IMR-90 (cell line): ENCODE measurements around the gene BSDC1. TPM values are rescaled to one million over a fixed set of nuclear protein-coding genes. Genes with fewer than 3 reads are reported as not detected.
A peak's percentile ranks its signal among the peaks of the same experiment; 100 is the strongest.

ENCODE experiments used
- ATAC-seq: fragments of 200-7000 bp; cut with Tn5 transposase; 2 replicates; pipeline ENCODE4 v1.9.1; 2020; ENCODE audit warnings: low read depth, mild to moderate bottlenecking, moderate library complexity
- BruUV-seq: library from RNA; stranded (reverse); fragments of 400-500 nt; replicated peaks from 2 replicates; lab custom pipeline; 2021; lab: Mats Ljungman, UMichigan
- CTCF ChIA-PET: fragments of 300-600 bp; formaldehyde crosslinking; extraction: SDS; loops from one replicate; lab custom pipeline; 2021; ENCODE audit warnings: antibody characterized with exemption; lab: Yijun Ruan, JAX
- POLR2A ChIA-PET: fragments of 300-600 bp; sonication (Branson Sonifier 250); formaldehyde crosslinking; loops from one replicate; lab custom pipeline; 2022; ENCODE audit warnings: antibody characterized with exemption; ENCODE audit not compliant: unreplicated experiment; lab: Charles Lee
- DNase-seq: peaks from one replicate; pipeline ENCODE4 v3.0.0; 2013
- H2AFZ ChIP-seq: replicated peaks from 2 replicates; pipeline ENCODE3; 2013; ENCODE audit warnings: low read length, mild to moderate bottlenecking; ENCODE audit not compliant: poor library complexity
- H2AK5ac ChIP-seq: 2 replicates; pipeline ENCODE4 v1.6.1; 2013; ENCODE audit warnings: low read depth, low read length, inconsistent platforms
- H2AK9ac ChIP-seq: replicated peaks from 2 replicates; pipeline ENCODE3; 2013; ENCODE audit warnings: mild to moderate bottlenecking, low read depth, low read length, moderate library complexity; ENCODE audit not compliant: poor library complexity
- H2BK120ac ChIP-seq: 2 replicates; pipeline ENCODE4 v1.6.1; 2013; ENCODE audit warnings: low read depth, low read length, inconsistent platforms
- H2BK15ac ChIP-seq: 3 replicates; pipeline ENCODE4 v1.6.1; 2013; ENCODE audit warnings: low read depth, low read length, inconsistent platforms
- H2BK20ac ChIP-seq: 2 replicates; pipeline ENCODE4 v1.6.1; 2013; ENCODE audit warnings: low read depth, mild to moderate bottlenecking, inconsistent platforms, low read length, moderate library complexity
- H2BK5ac ChIP-seq: 2 replicates; pipeline ENCODE4 v1.6.1; 2013; ENCODE audit warnings: mild to moderate bottlenecking, low read depth, low read length, inconsistent platforms; ENCODE audit not compliant: poor library complexity, severe bottlenecking
- H3K14ac ChIP-seq: replicated peaks from 2 replicates; pipeline ENCODE4 v1.6.1; 2013; ENCODE audit warnings: low read depth, low read length, inconsistent platforms
- H3K18ac ChIP-seq: 2 replicates; pipeline ENCODE4 v1.6.1; 2013; ENCODE audit warnings: low read depth, low read length, control low read depth
- H3K23ac ChIP-seq: 2 replicates; pipeline ENCODE4 v1.6.1; 2013; ENCODE audit warnings: low read depth, low read length, inconsistent platforms
- H3K27ac ChIP-seq: 2 replicates; pipeline ENCODE4 v1.5.1; 2013; ENCODE audit warnings: mild to moderate bottlenecking, control low read depth, low read length; ENCODE audit not compliant: insufficient read depth
- H3K27me3 ChIP-seq: 2 replicates; pipeline ENCODE4 v1.6.1; 2013; ENCODE audit warnings: low read length; ENCODE audit not compliant: control insufficient read depth, insufficient read depth
- H3K36me3 ChIP-seq: 2 replicates; pipeline ENCODE4 v1.6.1; 2013; ENCODE audit warnings: low read length, mixed read lengths; ENCODE audit not compliant: control insufficient read depth, insufficient read depth
- H3K4ac ChIP-seq: 2 replicates; pipeline ENCODE4 v1.6.1; 2013; ENCODE audit warnings: low read depth, low read length, inconsistent platforms
- H3K4me1 ChIP-seq: 2 replicates; pipeline ENCODE4 v1.6.1; 2013; ENCODE audit warnings: low read length, mixed read lengths; ENCODE audit not compliant: control insufficient read depth, insufficient read depth
- H3K4me2 ChIP-seq: 2 replicates; pipeline ENCODE4 v1.6.1; 2013; ENCODE audit warnings: low read depth, mild to moderate bottlenecking, control low read depth, low read length, moderate library complexity
- H3K4me3 ChIP-seq: 2 replicates; pipeline ENCODE4 v1.5.1; 2013; ENCODE audit warnings: low read depth, mild to moderate bottlenecking, control low read depth, low read length, moderate library complexity; ENCODE audit not compliant: insufficient read depth
- H3K56ac ChIP-seq: 2 replicates; pipeline ENCODE4 v1.6.1; 2013; ENCODE audit warnings: low read length, inconsistent platforms; ENCODE audit not compliant: insufficient read depth; ENCODE audit errors: extremely low read depth
- H3K79me1 ChIP-seq, 2 experiments: 2 replicates each; pipeline ENCODE4 v1.6.1; 2013; ENCODE audit warnings: low read length in 2 of 2, inconsistent platforms in 1 of 2, low read depth in 1 of 2
- H3K9ac ChIP-seq: 2 replicates; pipeline ENCODE4 v1.6.1; 2013; ENCODE audit warnings: low read depth, low read length, control low read depth
- H3K9me1 ChIP-seq: 2 replicates; pipeline ENCODE4 v1.6.1; 2013; ENCODE audit warnings: low read length, inconsistent platforms; ENCODE audit not compliant: insufficient read depth
- H3K9me3 ChIP-seq: 2 replicates; pipeline ENCODE4 v1.6.1; 2013; ENCODE audit warnings: low read length; ENCODE audit not compliant: control insufficient read depth, insufficient read depth
- H4K20me1 ChIP-seq: 2 replicates; pipeline ENCODE4 v1.6.1; 2013; ENCODE audit warnings: low read length, inconsistent platforms; ENCODE audit not compliant: insufficient read depth
- H4K5ac ChIP-seq: 2 replicates; pipeline ENCODE4 v1.6.1; 2013; ENCODE audit warnings: mild to moderate bottlenecking, low read depth, low read length, control low read depth
- H4K8ac ChIP-seq, 2 experiments: 2 replicates each; pipeline ENCODE4 v1.6.1; 2013; ENCODE audit warnings: low read depth in 2 of 2, low read length in 2 of 2, control low read depth in 1 of 2, inconsistent platforms in 1 of 2
- H4K91ac ChIP-seq: 2 replicates; pipeline ENCODE4 v1.6.1; 2013; ENCODE audit warnings: low read depth, low read length, inconsistent platforms; ENCODE audit not compliant: insufficient read depth
- MAFK ChIP-seq: IDR thresholded peaks from 2 replicates; pipeline ENCODE4 v1.6.1; 2012; ENCODE audit warnings: low read depth, low read length, improper control_type of control experiment
- RCOR1 ChIP-seq: IDR thresholded peaks from 2 replicates; pipeline ENCODE4 v1.6.1; 2012; ENCODE audit warnings: mild to moderate bottlenecking, low read length, improper control_type of control experiment; ENCODE audit not compliant: insufficient replicate concordance
- RFX5 ChIP-seq: IDR thresholded peaks from 2 replicates; pipeline ENCODE4 v1.8.0; 2012; ENCODE audit warnings: low read depth, mild to moderate bottlenecking, low read length, moderate library complexity
- SMC3 ChIP-seq: fragments of 150-350 bp; IDR thresholded peaks from 2 replicates; pipeline ENCODE4 v1.6.1; 2016; ENCODE audit warnings: low read depth, mild to moderate bottlenecking, antibody characterized with exemption, low read length, moderate library complexity
- WGBS, 2 experiments: methylation state at CpG; one replicate each; pipeline versions ENCODE4 v1.1.5 to v1.1.7; 2013; ENCODE audit warnings: missing lambda C conversion rate in 2 of 2; ENCODE audit not compliant: insufficient read length in 1 of 2; ENCODE audit errors: extremely low coverage in 2 of 2; 5-methylcytosine and 5-hydroxymethylcytosine counted together
- dilution Hi-C: fragments of 300-500 bp; cut with HindIII; formaldehyde crosslinking; loops from one replicate; pipeline ENCODE4 v1.14.3; 2018; ENCODE audit warnings: low sequenced_read_pairs; ENCODE audit not compliant: unreplicated experiment
- in situ Hi-C: fragments of 300-500 bp; cut with MboI; formaldehyde crosslinking; loops from 3 replicates; pipeline ENCODE4 v1.14.3; 2019; ENCODE audit warnings: low sequenced_read_pairs, inconsistent platforms, mixed read lengths
- intact Hi-C: fragments of 100-400 bp; cut with micrococcal nuclease; formaldehyde crosslinking; loops from 2 replicates; pipeline ENCODE4 v1.10.0; 2022
- polyA plus RNA-seq, 3 experiments: library from polyadenylated mRNA; depleted of rRNA; stranded (reverse); fragments of >200 nt; gene quantifications; 2 replicates each; pipeline ENCODE4 v1.2.3, GENCODE V29; 2012; ENCODE audit warnings: low replicate concordance in 1 of 3
- total RNA-seq: library from RNA; depleted of rRNA; stranded (reverse); fragments of >200 nt; gene quantifications from 2 replicates; pipeline ENCODE4 v1.2.3, GENCODE V29; 2012
- TF ChIP-seq, protein P1 (sequence below): conservative IDR thresholded peaks from 2 replicates; pipeline ENCODE4 v1.5.1; 2012; ENCODE audit warnings: mild to moderate bottlenecking, low read depth, low read length, improper control_type of control experiment
- TF ChIP-seq, protein P2 (sequence below): fragments of 150-350 bp; IDR thresholded peaks from 2 replicates; pipeline ENCODE4 v1.6.1; 2017; ENCODE audit warnings: mild to moderate bottlenecking, antibody characterized with exemption, low read length, low read depth

BSDC1 gene
- total and polyA plus RNA-seq, 2 of the 4 experiments (the other 2 are of a cell fraction), result 56.8 to 60.4 TPM

- Histone ChIP-seq H3K14ac (peak overlapping the region; percentile 89), H4K5ac (peak overlapping the region; percentile 59), H4K8ac (peak overlapping the region; percentile 4 to 91; a peak in 3 of 4 replicates), H3K4me1 (peaks cover 4% of the 10 kb centered on the region), H2BK20ac (no peak overlapping the region), H3K9me1 (peaks cover 8% of the 10 kb centered on the region; the same call in 1 of the 2 replicates), H2AFZ (peak overlapping the region; percentile 94), H4K20me1 (peaks cover 3% of the 10 kb centered on the region; the same call in 1 of the 2 replicates), H3K9me3 (no peaks in the 10 kb centered on the region), H2BK120ac (no peak overlapping the region), H3K79me1 (peaks cover 34 to 58% of the 10 kb centered on the region in 2 experiments), H3K4me2 (peak overlapping the region; percentile 92), H3K23ac (peak overlapping the region; percentile 77; the same call in 1 of the 2 replicates), H4K91ac (peak overlapping the region; percentile 62; the same call in 1 of the 2 replicates), H3K27ac (peak overlapping the region; percentile 83), H2AK9ac (peak overlapping the region; percentile 91), H2AK5ac (0 out of 2 replicates have a peak overlapping the region, but pooled peaks have one; percentile 57), H3K4me3 (peak overlapping the region; percentile 73), H3K9ac (peak overlapping the region; percentile 88), H3K18ac (no peak overlapping the region; the same call in 1 of the 2 replicates), H3K56ac (no peak overlapping the region), H2BK5ac (peak overlapping the region; percentile 80), H3K27me3 (no peaks in the 10 kb centered on the region), H2BK15ac (no peak overlapping the region), H3K36me3 (peaks cover 19% of the 10 kb centered on the region), H3K4ac (peak overlapping the region; percentile 86)
- in situ Hi-C loops, result no loop called here
- ChIA-PET CTCF (interaction anchor here (1.3 kb wide), 1 partner anchor 17 kb away, joined by 4 read pairs; no protein-coding TSS in a partner anchor), POLR2A (no interaction called here)
- TF ChIP-seq SMC3 (no peak), MAFK (no peak), RCOR1 (no peak), RFX5 (no peak)
- TF ChIP-seq, protein P1, sequence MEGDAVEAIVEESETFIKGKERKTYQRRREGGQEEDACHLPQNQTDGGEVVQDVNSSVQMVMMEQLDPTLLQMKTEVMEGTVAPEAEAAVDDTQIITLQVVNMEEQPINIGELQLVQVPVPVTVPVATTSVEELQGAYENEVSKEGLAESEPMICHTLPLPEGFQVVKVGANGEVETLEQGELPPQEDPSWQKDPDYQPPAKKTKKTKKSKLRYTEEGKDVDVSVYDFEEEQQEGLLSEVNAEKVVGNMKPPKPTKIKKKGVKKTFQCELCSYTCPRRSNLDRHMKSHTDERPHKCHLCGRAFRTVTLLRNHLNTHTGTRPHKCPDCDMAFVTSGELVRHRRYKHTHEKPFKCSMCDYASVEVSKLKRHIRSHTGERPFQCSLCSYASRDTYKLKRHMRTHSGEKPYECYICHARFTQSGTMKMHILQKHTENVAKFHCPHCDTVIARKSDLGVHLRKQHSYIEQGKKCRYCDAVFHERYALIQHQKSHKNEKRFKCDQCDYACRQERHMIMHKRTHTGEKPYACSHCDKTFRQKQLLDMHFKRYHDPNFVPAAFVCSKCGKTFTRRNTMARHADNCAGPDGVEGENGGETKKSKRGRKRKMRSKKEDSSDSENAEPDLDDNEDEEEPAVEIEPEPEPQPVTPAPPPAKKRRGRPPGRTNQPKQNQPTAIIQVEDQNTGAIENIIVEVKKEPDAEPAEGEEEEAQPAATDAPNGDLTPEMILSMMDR, result no peak
- TF ChIP-seq, protein P2, sequence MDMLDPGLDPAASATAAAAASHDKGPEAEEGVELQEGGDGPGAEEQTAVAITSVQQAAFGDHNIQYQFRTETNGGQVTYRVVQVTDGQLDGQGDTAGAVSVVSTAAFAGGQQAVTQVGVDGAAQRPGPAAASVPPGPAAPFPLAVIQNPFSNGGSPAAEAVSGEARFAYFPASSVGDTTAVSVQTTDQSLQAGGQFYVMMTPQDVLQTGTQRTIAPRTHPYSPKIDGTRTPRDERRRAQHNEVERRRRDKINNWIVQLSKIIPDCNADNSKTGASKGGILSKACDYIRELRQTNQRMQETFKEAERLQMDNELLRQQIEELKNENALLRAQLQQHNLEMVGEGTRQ, result no peak
- dilution Hi-C loops, result no loop called here
- WGBS, 2 experiments, result 2% methylated on average over 15 of the region's 15 CpGs; no CpG with 5 or more reads in 1 of the 2 experiments
- BruUV-seq, result no TSS peak
- DNase-seq (no peak), ATAC-seq (peak; percentile 16)
- intact Hi-C loops, result loop anchor here (1.0 to 5.0 kb wide), 2 partner anchors 56 to 178 kb away; partner anchors contain the start of gene MARCKSL1
Observed at GRCh38 chr1:32393832-32394140, 455 bp downstream of the BSDC1 start.
